ENCODE measurements around the gene IRF2BP2.
A peak's percentile ranks its signal among the peaks of the same experiment; 100 is the strongest.

IRF2BP2 gene

DNA sequence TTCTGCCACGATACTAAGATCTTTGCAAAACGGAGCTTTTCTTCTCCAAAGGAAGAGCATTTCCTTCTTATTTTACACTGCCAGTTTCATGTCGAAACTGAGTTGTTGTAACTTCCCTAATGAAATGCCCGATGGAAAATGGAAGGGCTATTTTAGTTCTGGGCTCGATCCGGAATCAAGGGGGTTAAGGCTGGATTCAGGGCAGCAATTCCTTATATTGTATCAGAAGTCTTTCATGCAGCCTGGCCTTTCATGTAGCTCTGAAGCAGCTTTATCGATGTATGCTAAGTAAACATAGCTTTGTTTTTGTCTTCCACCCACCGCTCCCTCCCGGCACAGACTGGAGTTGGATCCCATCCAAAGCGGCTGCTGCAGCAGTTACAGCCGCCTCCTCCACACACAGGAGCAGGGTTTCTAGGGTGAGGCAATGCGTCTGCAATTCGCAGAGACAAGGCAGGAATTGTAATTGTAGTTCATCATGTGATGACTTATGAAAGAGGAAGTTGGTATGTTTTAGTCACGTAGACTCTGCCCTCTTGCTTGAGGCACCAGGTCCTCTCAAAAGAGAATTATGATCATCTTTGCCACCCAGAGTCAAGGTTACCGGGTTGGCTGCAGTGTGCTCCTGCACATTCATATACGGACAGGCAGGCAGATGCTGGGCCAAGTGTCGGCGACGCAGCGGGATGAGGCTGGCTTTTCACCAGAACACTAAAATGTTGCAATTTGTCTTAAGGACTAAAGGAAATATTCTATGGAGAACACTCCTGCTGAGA is 2.6 kb upstream of the IRF2BP2 start:
- peak; percentile 99 for DNase-seq

DNA sequence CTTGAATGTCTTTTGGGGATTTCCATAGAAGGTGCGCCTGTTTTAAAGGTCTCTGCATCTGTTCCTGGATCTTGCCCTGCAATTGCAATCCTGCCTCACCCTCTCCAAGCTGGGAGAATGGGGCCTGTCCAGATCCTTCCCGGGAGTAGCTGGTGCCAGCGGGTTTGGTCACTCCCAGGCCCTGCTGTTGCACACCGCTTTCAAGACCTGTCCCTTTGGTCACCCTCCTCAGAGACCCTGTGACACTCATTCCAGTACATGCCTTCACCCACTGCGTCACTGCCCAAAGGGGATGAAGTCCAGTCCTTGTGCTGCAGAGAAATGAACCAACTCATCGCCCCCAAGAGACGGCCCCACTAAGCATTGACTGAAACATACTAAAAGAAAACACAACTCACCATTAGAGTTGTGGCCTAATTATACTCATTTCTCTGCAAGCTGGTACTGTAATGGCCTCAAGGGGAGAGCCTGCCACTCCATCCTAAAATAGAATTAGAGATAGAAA is 1.9 kb upstream of the IRF2BP2 start:
- no peak for DNase-seq

DNA sequence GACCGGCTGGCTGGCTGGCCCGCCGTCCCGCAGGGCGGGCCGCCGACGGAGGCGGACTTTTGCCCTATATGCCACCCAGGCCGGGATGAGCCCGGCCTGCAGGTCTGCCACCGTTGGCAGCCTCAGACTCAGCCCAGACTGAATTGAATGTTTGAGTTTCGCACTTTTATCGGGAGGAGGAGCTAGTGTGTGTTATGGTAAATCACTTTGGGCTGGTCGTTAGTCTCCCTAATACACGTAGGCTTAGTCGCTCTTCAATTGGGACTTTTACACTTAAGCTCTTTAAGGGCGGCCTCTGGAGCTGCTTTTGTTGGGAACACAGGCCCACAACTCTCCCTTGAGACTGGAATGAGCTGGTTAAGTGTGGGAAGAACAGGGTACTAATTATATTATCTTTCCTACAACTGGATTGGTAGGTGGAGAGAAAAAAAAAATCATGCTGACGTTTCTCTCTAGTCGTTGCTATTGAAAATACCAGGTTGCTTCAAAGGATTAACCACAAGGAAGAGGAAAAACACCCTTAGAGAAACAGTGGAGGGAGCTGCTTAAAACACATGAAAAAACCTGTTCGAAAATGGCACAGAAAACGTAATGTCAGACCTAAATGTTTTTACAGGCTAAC is 1.4 kb upstream of the IRF2BP2 start:
- peak; percentile 91 for DNase-seq

DNA sequence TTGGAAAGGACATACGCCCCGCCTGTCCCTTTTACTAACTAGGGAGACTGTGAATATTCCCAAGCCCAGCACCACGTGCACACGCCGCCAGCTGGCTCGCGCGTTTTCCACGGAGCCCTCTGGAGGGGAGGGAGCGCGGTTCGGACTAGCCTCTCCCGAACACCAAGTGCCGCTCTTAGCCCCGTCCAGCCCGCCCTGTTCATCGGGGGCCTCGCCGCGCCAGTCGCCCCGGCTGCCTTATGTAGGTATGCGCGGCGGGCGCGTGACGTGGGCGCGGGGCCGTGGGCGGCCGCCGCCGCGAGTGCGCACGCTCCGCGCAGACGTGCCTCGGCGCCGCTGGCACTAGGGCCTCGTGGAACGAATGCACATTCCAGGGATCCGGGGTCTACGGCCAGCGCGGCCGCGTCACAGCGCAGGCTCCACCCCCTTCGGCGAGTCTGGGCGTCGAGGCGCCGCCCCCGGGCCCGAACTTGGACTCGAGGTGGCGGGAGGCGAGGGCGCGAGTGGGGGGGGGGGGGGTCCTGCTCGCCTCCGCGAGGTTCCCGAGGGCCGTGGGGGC is 767 bp upstream of the IRF2BP2 start:
- peak; percentile 93 for DNase-seq

DNA sequence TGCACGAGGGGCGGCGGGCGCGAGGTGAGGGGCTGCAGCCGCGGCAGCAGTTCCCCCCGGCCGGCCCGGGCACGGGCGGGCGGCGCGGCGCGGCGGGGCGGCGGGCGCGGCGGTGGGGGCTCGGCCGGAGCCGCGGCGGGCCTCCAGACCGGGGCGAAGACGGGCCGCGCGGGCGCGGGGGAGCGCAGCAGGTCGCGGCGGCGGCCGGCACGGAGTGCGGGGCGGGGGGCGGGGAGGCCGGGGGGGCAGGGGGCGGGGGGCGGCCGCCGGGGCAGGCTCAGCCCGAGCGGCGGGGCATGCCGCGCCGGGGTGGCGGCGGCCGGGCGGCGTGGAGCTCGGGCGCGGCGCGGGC is 311 bp downstream of the IRF2BP2 start:
- DNase-seq, result no peak

DNA sequence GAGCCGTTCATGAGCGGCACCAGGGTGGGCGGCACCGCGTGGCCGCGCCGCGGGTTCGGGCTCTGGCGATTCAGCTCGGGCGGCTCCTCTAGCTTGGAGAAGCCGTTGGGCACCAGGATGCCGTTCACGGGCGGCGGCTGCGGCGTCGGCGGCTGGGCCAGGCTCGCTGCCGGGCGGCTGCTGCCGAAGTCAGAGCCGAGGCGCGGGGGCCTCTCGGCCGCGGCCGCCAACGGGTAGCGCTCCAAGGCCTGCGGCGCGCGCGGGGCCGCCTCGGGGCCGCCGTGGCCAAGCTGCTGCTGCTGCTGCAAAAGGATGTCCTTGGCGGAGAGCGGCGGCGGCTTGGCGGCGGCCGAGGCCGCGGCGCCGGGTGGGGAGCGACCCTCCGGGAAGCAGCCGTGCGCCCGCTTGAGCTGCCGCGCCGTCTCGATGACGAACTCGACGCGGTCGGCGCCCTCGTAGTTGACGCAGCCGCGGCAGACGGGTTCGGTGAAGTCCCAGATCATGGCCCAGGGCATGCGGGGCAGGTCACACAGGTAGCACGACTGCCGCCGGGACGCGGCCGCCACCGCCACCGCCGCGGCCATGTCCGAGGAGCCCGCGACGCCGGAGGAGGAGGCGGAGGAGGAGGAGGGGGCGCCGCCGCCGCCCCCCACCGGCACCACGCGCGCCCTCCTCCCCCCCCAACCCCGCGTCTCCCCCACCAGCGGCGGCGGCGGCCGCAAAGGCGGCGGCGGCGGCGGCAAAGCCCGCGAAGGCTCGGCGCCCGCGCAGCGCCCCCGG is 877 bp downstream of the IRF2BP2 start:
- peak; percentile 46 for DNase-seq

DNA sequence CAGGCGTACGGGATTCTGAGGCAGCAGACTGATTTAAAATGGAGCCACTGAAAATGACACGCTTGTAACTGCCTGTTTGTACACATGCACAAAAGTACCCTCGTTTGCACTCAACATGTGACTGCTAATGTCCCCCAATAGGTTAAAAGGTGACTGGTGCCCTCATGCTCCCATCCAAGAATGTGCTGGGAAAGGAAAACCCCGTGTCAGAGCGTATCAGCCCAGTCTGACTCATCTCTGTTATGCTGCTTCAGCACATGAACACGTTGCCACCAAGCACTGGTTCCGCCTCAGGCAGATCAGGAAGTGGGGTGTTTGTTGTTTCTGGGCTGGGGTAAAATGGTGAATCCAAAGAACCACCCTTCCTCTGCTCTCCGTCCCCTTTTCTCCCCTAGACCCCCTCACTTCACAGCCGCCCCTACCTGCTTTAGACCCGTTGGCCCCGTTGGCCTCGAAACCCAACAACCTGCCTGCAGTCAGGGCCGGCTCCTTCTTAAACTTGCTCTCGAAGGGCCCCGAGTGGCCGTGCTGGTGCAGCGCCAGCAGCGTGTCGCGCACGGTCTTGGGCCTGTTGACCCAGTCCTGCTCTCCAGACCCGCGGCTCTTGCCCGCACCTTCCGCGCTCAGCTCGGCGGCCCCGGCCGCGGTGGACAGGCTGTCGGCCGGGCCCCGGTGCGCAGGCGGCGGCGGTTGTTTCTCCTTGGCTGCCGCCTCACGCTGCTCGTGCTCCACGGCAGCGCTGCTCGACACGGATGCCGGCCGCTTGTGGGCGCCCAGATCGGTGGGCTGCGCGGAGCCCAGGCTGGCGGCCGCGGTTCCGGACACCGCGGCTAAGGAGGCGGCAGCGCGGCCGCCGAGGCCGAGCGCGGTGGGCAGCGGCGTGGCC is 1.7 kb downstream of the IRF2BP2 start:
- DNase-seq, result peak; percentile 94

DNA sequence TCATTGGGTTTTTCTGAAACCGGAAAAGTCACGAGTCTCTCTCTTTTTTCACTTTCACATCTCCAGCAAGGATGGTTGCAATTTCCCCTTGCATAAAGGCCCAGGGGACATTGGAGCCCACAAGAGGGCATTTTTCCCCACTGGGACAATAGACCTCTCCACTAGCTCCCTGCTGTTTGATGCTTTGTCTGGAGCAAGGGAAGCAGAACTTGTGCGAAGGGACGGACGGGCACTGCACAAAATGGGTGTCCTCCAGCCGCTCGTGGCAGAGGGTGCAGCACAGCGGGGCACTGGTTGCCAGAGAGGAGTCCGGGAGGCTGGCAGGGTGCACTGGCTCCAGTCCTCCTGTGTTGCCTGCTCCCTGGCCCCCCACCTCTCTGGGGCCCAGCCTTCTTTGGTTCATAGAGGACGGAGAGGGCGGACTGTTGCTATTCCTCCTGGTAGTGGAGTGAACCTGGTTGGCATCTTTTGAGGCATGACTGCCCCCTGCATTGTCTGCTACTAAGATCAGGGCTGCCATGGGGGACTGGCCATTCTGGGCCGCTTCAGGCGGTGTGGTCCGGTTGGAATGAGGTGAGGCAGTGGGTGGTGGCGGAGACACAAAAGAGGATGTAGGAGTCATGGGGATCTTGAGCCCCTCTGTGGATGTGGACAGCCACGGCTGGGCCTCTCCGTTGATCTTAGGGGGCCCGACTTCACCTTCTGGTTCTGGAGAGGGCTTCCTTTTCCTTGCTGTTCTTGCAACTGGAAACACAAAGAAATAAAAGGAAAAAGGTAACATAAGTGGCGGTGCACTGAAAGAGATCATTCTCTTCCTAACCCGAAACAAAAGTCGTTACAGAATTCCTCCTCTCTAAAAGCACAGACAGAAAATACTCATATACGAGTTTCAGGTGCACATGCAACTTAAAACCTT is 2.6 kb downstream of the IRF2BP2 start:
- peak; percentile 69 for DNase-seq

DNA sequence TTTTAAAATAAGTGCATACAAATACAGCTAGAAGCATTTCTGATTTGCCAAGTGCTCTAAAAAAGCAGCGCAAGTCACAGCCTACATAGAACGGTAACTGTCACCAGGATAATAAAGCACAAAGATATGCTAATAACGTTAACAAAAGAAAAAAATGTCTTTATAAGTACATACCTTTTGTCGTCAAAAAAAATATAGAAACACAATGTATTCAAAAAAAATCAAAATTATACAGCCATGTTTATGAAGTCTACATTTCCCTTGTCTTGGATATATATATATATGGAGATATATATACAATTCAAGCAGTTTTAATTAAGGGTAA is 3.2 kb downstream of the IRF2BP2 start:
- DNase-seq, result no peak

DNA sequence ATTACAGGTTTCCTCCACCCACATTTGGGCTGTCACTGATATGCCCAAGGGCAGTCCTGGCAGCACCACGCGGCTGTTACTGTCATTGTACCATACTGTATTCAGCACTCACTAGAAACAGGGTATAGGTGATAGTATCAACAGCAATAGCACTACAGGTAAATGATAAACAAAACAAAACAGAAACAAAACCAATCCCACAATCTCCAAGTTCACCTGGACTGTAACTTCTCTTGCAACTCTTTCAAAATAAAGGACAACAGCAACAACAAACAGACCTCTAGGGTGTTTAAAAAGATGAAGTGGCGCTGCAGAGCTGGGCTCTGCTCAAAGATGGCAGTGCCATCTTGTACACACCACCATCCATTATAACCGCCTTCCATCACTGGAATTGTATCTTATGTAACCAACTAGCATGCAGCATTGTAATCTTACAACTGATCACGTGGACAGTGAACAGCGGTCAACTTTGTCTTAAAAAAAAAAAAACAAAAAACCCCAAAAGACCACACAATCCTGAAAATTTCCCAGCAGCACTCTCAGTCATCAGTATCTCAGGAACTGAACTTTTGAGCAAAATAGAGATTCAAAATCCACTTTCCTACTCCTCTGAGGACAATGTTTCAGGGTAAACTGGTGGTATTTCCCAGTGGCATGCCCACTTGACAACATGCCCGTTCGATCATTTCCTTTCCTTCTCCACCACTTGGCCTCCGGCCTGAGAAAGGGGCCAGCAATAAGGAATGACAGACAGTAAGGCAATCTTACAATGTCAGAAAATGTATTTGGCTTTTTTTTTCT is 3.8 kb downstream of the IRF2BP2 start:
- DNase-seq, result peak; percentile 39

DNA sequence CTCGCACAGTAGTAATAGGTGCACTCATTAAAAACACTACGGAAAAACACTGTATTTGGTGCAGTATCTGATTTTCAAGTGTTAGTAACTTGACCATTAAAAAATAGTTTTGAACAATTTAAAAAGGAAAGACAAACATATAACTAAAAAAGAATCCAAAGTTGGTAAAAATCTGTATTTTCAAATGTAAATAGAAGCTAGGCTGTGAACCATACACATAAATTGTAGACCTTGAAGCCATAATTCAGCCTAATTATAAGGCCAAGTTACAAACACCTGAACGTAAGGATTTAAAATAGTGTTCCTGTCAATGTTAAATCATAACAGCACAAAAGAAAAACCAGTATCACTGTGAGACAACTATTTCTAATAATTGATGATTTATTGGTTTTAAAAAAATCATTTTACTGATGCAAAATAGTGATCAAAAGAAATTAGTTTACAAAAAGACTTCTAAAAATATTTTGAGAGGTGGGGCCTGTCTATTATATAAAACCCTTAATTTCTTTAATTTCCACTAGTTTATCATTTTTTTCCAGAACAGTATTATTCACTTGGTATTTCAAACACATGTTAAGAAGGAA is 4.5 kb downstream of the IRF2BP2 start:
- DNase-seq, result no peak

DNA sequence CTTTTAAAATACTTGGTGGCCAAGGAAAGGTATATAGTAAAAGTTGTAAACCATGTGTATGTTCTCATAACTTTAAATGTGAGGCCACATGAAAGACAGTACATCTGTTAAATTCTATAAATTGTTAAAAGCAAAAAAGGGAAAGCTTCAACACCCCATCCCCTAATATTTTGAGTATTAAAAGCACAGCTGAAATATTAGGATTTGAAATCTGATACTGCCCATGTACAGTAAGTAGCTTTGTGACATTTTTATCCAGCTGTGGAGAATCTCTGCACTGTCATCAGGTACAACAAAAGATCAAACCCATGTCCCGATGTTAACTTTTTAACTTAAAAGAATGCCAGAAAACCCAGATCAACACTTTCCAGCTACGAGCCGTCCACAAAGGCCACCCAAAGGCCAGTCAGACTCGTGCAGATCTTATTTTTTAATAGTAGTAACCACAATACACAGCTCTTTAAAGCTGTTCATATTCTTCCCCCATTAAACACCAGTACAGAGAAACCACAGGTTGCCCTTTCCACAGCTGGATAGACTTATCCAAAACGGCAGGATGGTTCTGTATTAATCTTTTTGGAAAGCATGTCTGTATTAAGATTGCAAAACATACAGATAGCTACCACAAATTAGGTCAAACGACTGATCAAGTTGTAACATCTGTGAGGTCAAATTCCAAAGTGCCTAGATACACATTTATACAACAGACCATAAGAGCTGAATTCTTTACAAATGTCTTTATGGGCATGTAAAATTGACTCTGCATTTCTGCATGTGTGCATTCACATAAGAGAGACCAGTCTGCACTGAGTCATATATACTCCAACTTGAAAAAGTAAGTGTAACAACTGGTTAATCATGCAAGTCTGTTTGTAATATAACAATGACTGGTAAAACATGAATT is 5.2 kb downstream of the IRF2BP2 start:
- DNase-seq, result peak; percentile 65

DNA sequence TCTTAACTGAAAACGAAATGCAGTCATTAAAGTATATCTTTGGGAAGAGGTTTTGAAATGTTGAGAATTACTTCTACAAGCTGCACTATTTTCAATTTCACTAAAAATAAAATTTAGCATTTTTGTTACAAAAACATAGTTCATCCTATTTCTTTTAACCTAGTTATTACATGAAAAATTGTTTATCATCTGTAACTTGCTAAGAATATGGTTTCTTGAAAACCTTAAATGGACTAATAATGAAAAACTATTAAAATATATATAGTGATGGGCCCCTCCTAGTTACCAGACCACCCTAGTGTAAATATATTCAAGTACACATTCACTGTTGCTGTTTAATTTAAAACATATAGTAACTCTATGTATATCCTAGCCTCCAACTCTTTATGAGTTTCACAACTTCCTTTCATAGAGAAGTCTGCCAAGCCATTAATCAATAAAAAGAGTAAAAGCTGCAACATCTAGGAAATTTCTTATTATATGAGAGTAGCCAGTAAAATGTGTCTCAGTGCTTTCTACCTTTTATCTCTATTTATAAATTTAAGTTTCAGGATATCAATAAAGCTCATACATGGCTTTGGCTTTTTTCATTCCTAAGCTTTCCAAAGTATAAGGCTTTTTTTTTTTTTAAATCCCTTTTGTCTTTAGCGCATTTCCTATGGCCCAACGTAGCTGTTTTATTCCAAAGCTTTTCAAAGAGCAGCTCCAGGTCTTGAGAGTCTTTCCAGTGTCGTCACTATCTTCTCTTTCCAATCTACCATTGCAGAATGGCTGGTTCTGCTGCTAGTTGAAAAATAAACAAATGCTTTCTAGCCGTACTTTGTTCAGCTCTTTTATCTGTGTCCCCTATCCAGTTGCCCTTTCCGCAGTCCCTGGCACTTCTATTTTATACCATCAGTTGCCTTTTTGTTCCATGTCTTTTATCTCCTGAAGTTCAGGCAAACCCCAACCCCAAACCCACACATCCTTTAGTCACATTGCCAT is 6.5 kb downstream of the IRF2BP2 start:
- DNase-seq, result peak; percentile 59

DNA sequence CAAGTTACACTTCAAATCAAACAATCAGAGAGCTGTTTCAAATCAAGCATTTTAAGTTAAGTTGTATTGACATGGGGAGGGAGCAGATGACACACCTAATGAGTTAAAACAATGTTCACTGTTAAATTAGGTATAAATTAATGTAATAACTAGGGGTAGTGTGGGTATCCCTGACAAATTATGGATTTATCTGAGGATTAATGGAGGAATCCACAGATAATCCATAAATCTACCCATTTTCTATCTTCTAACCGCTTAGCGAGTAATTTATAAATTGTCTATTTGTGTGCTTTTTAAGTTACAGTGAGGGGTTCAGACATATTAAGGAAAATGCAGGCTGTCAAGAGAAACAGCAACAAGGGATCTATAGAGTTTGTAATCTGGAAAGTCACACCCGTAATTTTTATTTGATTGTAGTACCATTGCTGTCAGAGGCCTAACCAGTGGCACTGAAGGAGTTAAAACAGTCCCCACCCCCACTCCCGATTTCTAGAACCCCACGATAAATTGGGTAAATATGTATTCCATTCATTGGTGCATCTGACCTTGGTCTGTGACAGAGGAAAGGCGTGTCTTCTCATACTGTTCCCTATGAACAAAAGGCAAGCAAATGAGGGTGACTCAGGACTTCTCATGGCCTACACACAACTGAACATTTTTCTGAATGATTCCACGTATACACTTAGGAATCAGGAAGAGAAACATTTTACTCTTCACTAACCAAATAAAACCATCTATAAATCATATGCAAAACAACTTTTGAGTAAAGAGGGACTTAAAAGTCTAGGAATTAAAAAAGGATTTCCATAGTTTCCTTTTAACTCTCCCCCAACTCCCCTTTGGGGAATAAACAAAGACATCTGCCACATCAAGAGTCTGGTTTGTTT is 7.4 kb downstream of the IRF2BP2 start:
- DNase-seq, result peak; percentile 99

DNA sequence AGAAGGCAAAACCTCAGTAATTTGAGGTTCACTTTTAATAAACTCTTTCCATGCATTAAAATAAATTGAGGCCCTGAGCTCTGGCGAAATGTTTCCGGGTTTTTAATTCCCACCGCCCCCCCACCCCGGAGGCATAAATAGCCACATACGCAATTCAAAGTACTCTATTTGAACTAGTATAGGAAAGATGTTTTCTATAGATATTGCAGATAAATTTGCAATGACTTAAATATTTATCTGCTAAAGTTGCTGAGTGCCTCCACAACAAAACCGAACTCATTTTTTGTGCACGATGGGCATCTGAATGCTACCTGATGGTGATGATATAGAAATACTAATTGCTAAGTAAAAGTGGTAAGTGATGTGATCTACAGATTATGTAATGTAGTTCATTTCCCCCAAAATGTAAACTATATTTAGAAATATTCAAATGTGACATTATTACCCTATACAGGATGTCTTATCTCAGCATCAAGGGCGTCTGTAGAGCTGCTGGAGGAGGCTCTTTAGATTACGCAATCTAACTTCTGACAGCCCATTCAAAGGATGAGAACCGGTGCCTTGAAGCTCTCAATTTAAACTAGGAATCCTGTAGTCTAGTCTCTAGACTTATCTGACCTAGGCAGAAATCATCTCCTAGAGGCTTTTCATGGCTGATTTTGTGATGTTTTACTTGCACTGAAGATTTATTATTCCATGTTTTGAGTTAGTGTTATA is 8.5 kb downstream of the IRF2BP2 start:
- peak; percentile 40 for DNase-seq

All from fibroblast of skin of back (primary cell).